GM19025 (cell line): ENCODE data around the gene SLC5A2.
A peak's percentile ranks its signal among the peaks of the same experiment; 100 is the strongest.
"Not testable (repeated sequence)": the region's sequence is repeated elsewhere in the genome, so short reads cannot be mapped to it uniquely, and the experiment has no call there.

Experiments
- ATAC-seq: cut with Tn5 transposase; IDR thresholded peaks from one replicate; pipeline ENCODE4 v1.9.1; 2021; ENCODE audit warnings: mild to moderate bottlenecking, low read depth, moderate library complexity; ENCODE audit not compliant: unreplicated experiment

Gene SLC5A2

DNA sequence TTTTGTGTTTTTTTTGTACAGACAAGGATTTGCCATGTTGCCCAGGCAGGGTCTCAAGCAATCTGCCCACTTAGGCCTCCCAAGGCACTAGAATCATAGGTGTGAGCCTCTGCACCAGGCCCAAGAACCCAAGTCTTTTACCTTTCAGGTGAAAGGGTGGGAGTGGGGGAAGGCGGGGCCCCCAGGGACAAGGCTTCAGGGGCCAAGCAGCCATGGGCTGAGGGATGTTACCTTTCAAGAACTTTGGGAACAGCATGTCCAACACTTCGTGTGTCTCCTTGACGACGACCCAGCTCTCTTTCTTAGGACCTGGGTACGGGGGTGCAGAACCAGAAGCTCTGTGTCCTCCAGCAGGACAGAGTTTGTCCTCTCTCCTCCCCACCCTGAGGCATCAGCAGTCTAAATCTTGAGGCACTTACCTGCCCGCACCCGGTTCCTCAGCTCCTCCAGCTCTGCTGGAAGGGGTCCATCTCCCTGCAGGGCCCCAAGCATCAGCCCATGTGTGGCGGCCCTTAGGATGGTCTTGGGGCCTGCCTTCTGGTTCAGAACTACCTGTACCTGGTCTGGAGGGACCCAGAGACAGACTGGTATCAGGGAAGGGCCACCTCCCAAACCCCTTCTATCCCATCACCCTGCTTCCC, 9.0 kb downstream of the SLC5A2 start:
- no peak for ATAC-seq

DNA sequence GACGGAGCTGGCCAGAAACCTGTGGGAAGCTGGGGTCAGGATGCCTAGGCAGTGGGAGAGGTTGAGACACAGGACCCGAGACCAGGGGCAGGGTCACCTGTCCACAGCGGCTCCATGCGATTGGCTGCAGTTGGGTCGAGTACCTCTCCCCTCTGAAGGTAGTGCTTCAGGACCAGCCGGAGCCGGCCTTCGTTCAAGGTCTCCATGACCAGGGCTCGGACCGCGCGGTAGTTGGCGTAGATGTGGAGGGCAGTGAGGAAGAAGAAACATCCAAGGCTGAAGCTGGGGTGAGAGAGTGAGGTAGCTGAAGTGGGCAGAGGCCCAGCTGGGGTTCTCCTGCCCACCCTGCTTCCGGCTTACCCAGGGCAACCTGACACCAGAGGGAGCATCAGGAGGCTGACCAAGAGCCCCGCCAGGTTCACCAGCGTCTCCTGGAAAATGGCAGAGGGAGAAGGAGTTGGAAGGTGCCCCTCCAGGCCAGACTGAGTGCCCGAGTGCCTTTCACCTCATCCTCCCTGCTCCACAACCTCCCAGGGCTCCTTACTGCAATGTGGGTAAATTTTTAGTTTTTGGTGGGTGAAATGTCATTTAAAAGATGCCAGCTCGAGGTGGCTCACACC, 10.7 kb downstream of the SLC5A2 start:
- no peak for ATAC-seq

DNA sequence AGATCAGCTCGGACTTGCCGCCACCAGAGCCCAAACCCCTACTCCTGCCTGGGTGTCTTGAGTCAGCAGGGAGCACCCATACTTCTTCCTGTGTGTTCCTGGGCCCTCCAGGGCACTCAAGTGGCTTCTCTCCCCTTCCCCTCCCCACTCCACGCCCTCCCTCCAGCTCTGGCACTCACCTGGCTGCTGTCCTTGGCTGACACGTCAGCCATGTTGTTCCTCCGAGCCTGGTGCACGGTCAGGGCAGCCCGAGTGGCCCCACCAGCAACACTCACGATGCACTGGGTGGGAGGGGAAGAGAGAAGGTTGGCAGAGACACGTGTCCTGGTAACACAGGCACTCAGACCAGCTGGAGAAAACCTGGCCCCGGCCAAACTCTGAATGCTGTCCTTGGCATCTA, 13.7 kb downstream of the SLC5A2 start:
- ATAC-seq: no peak

DNA sequence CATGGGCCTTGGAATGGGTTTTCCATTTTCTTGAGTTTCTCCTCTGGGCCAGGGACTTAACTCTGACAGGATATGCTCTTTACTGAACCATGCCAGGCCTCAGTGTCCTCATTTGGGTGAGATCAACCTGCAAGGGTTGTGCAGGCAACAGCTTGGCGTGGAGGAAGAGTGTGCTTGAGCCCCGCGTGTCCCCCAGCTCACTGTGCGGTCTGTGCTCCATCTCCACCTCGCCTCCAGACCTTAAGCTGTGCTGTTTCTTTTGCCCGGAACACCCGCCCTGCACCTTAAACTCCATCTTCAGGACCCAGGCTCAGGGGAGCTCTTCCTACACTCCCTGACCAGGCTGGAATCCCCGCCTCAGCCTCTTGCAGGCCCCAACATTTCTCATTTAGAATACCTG, 15.6 kb downstream of the SLC5A2 start:
- no peak for ATAC-seq

DNA sequence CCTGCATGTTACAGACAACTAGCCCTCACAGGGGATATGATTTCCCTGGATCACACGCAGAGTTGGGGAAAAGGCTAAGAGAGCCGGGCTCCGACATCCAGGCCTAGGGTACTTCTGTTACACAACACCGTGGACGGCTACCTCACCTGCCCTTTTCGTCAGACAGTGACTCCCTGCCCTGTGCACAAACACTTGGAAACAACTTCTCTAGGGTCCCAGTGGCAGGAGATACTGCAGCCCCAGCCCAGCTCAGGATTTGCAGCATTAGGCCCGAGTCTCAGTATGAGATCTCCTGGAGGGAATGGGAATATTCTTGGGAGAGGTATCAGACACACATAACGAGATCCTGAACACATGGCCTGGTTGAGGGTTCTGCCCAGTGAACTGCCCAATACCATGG, 17.0 kb downstream of the SLC5A2 start:
- ATAC-seq: no peak

DNA sequence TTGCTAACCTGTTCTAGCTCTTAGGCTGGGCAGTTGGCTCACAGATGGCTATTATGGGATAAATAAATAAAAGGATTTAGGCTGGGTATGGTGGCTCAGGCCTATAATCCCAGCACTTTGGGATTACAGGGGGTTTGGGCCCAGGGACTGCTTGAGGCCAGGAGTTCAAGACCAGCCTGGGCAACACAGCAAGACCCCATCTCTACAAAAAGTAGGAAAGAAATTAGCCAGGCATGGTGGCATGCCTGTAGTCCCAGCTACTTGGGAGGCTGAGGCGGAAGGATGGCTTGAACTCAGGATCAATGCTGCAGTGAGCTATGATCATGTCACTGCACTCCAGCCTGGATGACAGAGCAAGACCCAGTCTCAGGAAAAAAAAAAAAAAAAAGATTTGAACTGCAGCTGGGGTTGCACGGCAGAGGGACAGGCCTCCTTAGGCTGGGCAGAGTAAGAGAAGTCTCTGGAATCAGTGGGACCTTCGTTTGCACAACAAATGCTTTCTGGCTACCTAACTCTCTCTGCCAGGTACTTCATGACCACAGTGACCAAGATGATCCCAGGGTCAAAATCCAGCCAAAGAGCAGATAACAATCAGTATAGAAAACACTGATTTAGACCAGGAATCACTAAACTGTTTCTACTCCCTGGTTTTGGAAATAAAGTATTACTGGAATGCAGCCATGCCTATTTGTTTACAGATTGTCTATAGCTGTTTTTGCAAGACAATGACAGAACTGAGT, 18.5 kb downstream of the SLC5A2 start:
- ATAC-seq: no peak

DNA sequence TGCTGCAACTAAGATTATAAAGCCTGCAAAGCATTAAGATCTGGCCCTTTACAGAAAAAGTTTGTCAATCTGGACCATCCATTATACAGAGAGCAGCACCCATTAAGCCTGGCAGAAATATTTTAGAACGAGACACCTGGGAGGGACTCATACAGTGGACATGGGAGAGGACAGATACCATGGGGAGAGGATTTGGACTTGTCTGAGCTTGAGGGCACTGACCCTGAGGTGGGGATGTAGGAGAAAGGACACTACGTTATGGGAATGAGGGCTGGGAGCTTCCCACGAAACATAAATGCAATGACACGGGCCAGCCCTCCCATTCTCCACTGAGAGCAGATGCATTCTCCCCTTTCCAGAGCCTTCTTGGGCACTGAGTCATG, 19.0 kb downstream of the SLC5A2 start:
- no peak for ATAC-seq

DNA sequence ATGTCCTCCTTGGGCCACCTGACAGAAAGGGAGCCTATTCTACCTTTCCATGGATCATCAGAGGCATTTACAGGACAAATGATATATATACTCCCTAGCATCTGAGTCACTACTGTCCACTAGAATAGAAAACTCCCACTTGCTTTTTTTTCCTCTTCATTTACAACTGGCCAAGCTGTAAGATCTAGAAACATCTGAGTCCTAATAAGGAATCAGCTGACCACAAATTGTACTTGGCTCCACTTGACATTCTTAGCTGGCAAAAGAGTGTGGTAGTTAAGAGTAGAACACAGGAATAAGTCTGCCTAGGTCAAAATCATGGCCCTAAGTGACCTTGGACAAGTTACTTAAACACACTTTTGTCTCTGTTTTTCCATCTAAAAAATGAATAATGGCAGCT, 20.1 kb downstream of the SLC5A2 start:
- ATAC-seq: no peak

DNA sequence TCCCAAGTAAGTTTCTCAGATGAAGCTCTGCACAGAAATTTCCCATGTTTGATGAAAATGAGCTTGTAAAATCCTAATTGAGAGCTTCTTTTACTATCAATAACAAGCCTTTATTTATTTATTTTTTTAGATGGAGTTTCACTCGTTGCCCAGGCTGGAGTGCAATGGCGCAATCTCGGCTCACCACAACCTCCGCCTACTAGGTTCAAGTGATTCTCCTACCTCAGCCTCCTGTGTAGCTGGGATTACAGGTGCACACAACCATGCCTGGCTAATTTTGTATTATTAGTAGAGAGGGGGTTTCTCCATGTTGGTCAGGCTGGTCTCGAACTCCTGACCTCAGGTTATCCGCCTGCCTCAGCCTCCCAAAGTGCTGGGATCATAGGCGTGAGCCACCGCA, 20.6 kb downstream of the SLC5A2 start:
- not testable (repeated sequence) for ATAC-seq

DNA sequence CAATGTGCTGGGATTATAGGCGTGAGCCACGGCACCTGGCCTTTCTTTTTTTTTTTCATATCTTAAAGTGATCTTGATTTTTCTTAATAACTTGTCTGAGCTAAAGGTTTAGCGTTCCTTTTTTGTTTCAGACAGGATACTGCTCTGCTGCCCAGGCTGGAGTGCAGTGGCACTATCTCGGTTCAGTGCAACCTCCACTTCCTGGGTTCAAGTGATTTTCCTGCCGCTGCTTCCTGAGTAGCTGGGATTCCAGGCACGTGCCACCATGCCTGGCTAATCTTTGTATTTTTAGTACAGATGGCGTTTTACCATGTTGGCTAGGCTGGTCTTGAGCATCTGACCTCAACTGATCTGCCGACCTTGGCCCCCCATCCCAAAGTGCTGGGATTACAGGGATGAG, 21.2 kb downstream of the SLC5A2 start:
- no peak for ATAC-seq

DNA sequence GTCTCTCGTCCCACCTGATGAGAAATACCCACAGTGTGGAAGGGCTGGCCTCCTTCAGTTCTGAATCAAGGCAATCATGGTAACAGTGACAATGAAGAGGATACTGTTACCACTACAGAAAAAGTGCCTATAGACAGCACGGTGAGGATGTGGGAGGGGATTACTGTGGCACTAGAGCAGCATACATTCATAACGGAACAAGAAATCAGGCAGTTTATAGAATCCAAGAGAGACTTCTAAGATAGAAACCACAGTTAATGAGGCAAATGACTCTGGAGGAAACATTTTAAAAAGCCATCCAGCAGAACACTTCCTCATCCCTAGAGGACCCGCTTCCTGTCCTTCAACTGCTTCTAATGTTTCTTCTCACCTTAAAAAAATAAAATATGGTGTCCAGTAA, 22.6 kb downstream of the SLC5A2 start:
- ATAC-seq: no peak

DNA sequence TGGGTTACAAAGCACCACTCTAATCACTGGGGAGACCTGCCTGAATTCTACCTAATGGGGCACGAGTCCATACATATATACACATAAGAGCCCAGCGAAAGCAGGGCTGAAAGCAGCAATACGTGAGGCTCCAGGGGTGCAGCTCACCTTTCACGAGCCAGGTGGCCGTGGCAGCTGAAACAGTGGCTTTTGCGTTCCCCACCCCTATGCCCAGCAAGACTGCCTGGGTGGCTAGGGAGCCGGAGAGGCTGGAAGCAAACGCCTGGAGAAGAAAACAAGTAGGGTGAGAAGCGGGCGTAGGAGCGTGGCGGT, 24.6 kb downstream of the SLC5A2 start:
- ATAC-seq: no peak

DNA sequence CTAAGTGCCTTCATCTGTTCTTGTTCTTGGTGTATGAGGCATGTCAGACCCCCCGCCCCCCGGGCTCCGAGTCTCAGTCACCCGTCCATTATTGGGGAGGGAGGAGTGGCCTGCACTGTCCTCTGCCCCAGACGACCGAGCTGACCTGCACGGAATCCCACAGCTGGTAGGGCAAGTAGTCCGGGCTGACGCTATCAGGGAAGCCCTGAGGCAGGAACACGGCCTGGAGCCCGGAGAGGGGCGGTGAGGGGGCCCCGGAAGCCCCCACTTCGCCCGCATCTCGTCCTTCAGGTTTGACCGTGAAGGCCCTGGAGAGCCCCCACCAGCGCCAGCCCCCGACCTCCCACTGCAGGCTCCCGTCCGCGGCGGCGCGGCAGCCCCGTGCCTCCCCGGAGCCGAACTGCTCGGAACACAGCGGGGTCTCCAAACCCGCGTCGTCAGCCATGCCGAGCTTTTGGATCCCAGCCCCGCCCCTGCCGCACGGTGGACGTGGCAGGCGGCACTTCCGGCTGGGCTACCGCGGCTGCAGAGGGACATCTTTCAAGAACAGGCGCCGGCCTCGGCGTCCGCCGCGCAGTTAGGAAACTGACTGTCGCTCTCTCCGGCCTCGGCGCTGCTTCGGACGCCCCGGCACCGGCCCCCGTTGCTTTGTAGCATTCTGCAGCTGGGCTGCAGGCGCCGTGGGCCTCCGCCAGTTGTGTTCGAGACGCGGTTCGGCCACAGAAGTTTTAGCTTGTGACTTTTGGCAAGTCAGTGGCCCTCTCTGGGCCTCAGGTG, 25.2 kb downstream of the SLC5A2 start, which contains the start of gene RUSF1:
RUSF1 (minus strand) TSS at position 463 of the 777 bp plus-strand sequence; CDS start at position 445, 18 bp downstream.
- peak; percentile 86 for ATAC-seq

DNA sequence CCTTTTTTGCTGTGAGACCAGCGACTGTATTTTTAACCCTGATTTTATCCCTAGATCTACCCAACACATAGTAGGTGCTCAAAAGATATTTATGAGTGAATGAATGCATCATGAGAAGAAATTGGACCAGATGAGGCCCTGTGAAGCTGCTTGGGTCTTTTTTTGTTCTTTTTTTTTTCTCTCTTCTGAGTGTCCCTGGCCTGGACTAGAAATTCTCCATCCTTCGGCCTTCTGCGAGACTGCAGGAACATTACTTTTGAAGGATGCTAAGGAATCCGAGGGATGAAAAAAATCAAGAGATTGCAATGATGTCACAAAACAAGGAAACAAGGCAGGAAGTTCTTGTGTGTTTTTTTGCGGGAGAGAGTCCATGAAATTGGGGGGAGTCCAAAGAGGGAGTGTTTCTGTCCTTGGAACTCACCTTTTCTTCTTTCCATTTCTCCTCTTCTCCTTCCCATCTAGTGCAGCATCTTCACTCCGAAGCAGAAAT, 25.8 kb downstream of the SLC5A2 start:
- ATAC-seq: no peak

DNA sequence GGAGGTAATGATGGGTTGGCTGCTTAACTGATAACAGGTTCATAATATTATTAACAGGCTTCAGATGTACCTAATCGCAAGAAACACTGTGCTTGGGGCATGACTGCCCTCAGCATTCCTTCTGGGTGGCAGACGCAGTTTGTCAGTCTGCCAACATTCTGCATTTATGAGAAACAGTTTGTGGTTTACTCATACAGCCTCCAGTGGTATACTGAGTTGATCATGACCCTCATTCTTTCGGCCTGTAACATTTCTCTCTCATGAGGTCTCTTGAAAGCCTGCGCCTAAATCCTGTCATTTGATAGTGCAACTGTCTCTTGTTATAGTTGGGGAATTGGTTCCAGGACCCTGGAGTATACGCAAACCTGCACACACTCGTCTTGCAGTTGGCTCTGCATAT, 30.2 kb downstream of the SLC5A2 start:
- no peak for ATAC-seq

DNA sequence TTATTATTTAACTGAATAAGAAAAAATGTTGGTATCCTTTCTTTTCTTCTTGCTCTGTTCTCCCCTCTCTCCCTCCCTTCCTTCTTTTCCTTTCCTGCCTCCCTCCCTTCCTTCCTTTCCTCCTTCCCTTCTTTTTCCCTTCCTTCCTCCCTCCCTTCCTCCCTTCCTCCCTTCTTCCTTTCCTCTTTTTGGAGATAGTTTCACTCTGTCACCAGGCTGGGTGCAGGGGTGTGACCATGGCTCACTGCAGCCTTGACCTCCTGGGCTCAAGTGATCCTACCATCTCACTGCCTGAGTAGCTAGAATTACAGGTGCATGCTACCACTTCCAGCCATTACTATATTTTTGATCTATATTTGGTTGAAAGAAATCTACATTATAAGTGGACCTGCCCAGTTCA, 31.0 kb downstream of the SLC5A2 start:
- ATAC-seq: no peak

DNA sequence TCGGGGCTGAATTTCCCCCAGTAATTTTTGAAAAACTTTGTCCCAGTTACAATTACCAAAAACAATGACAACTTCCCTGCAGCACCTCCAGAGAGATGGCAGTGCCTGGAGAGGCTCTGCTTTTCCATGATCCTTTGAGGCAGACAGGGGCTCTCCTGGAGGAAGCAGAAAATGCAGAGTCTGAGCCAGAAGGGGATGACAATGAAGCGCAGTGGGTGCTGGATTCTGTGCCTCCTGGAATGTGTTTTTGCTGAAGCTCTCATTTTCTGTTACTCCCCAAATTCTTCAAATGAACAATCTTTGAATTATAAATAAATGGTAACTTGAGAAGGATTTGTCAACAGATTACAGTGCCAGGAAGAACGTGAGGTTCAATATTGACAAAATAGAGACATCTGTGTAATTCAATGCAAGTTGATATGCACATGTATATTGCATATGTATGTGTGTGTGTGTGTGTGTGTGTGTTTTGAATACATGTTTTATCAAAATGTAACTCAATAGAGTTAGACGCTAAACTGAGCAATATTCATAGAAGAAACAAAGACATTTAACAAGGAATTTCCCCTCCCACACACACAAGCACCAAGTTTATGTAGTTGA, 35.0 kb downstream of the SLC5A2 start:
- ATAC-seq: no peak

DNA sequence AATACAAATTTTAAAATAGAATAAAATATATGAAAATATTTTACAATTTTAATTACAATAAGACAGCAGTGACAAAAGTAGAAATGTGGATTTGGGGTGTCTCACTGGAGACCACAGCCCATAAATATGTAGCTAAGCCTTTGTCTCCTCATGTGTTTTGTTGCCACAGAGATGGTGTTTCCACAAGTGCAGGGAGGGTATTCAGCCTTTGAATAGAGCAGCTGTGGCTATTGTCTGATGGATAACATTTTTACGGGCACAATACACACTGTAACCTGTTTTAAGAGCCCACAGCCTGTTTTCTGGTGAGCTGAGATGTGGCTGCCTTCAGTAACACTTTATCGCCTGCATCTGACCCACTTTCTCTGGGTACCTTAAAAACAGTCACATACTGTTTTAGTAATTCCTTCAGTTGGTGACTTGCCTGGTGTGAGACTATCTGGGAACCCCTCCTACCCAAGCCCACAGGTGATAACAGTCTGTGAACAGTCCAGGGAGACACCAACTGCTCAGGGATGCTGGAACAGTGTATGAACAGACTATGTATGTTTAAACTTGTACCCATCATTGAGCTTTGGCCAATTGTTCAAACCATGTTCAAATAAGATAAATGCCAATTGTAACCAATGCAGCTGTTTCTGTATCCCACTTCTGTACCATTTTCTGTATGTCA, 37.0 kb downstream of the SLC5A2 start:
- no peak for ATAC-seq

DNA sequence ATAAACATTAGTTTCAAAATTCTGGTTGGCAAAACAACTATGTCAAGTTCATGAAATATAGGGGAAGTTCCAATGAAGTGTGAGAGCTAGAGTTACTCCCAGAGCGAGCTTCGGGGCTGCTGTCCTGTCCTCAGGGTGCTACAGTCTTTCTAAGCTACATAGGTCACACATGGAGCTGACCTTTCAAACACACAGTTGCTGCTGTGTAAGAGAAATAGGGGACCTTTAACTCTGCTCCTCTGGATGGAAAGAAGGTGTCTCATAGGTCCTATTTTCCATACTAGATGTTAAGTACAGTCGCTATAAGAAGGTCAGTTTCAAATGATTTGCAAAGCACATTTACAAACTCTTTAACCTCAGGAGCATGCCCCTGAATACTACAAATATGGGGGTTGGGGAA, 38.4 kb downstream of the SLC5A2 start:
- ATAC-seq: no peak

DNA sequence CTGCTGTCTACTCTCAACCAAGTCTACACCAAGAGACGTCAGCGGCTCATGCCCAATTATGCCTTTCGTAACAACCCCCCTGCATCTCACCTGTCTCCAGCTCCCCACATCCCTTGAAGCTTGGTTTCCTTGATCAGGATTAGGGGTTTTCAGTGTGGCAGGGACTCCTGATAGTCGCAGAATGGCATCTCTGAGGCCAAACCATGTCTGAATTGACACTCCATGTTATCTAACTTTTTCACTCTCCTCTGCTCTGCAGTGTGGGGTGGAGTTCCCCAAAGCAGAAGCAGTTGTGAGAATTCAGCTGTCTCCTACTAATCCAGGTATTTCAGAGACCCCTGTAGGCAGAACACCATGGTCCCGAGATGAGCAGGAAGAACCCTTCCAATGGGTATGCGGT, 39.1 kb downstream of the SLC5A2 start:
- no peak for ATAC-seq
